RWPE1 (cell line): ENCODE measurements around the gene CTAG2.
"Not testable (repeated sequence)": the region's sequence is repeated elsewhere in the genome, so short reads cannot be mapped to it uniquely, and the experiment has no call there.

Experiments used
- CTCF ChIA-PET: fragments of 350-600 bp; sonication (Branson Sonifier 250); formaldehyde crosslinking; extraction: SDS; loops from one replicate; lab custom pipeline; 2021; lab: Yijun Ruan, JAX
- POLR2A ChIA-PET: fragments of 400-600 bp; formaldehyde crosslinking; extraction: SDS; loops from one replicate; lab custom pipeline; 2020; ENCODE audit warnings: antibody characterized with exemption; ENCODE audit not compliant: low non-redundant PET; lab: Yijun Ruan, JAX
- DNase-seq: peaks from one replicate; pipeline ENCODE4 v3.0.0; 2012; ENCODE audit warnings: low spot score
- H3K27ac ChIP-seq: fragments of 450-650 bp; 2 replicates; pipeline ENCODE4 v1.5.1; 2017
- CTCF ChIP-seq: fragments of 450-650 bp; conservative IDR thresholded peaks from 2 replicates; pipeline ENCODE4 v1.5.1; 2017; ENCODE audit warnings: low read depth, mild to moderate bottlenecking

The CTAG2 gene

DNA sequence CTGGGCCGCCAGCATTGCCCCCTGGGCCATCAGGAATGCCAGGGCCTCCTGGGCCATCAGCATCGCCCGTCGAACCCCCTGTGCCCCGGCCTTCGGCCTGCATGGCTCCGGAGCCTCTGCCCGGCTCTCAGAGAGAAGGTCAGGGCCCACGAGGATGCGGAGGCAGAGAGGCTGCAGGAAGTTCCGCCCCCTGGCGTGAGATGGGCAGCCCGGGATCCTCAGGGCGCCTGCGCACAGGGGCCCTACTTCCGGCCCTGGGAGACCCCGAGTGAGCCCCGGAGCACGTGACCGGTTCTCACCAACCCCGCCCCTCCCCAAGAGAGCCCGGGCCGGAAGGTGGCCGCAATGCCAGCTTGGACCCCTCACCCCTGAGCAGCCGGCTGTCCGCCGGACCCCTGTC is at the start of gene CTAG2:
TSS of gene CTAG2 (minus strand) at position 167 of the 400 bp plus-strand sequence. CDS start at position 103, 64 bp downstream.
- DNase-seq, POLR2A ChIA-PET, H3K27ac ChIP-seq, CTCF ChIA-PET: not testable (repeated sequence)

DNA sequence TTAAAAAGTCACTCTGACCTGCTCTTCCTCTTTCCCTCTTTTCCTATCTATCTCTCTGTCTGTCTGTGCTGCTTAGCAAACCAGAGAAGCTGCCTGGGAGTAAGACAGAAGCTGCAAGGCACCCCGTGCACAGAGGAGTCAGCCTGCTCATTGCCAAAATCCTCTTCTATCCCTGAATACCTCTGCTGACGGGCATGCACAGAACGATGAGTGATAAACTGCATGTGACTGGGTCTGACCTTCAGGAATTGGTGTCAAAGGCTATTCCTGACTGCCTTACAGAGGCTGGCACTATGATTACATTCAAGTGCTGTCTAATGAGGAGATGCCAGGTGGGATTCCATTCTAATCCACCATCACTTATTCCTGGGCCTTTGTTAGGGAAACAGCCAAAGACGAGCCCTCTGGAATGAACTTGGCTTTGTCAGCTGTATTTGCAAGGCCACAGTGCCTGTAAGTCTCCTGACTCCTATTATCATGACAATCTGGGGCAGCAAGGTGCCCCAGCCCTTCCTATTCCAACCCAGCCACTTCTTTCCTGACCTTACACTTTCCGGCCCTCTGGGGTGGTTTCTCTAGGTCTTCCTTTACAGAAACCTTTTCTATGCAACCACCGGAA is 45.4 kb upstream of the CTAG2 start:
- no peak for TF ChIP-seq CTCF
- POLR2A ChIA-PET: no interaction called here
- CTCF ChIA-PET: no interaction called here
- DNase-seq: no peak
- H3K27ac ChIP-seq: no peak overlapping the region

DNA sequence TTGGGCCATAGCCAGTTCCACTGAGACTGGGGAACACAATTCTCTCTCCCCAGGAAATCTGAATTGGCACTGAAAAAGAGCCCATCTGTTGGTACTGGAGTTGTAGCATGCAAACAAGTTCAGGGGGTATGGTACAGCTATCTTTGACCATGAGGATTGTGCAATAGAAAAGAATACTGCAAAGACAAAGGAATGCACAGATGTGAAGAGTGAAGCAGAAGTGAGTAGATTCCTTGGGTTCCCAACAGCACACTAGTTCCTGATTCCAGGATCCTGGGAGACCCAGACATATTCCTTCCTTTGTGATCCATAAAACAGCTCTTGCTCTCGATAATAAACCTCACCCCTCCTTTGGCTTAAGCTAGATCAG is 43.3 kb upstream of the CTAG2 start:
- DNase-seq: no peak
- CTCF ChIA-PET: no interaction called here
- H3K27ac ChIP-seq: peak overlapping the region; percentile 85
- POLR2A ChIA-PET: no interaction called here
- TF ChIP-seq CTCF: no peak

GRCh38 chrX:154695911-154696675 is 42.7 kb upstream of the CTAG2 start:
- no peak for TF ChIP-seq CTCF
- ChIA-PET CTCF (no interaction called here), POLR2A (no interaction called here)
- peak; percentile 69 for DNase-seq
- H3K27ac ChIP-seq: peak overlapping the region; percentile 85

- ChIA-PET CTCF (no interaction called here), POLR2A (no interaction called here)
- DNase-seq: no peak
- no peak for TF ChIP-seq CTCF
- H3K27ac ChIP-seq: no peak overlapping the region
These were observed 40.0 kb upstream of the CTAG2 start for GRCh38 chrX:154693394-154693793.

DNA sequence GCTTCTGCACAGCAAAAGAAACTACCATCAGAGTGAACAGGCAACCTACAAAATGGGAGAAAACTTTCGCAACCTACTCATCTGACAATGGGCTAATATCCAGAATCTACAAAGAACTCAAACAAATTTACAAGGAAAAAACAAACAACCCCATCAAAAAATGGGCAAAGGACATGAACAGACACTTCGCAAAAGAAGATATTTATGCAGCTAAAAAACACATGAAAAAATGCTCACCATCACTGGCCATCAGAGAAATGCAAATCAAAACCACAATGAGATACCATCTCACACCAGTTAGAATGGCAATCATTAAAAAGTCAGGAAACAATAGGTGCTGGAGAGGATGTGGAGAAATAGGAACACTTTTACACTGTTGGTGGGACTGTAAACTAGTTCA is 37.1 kb upstream of the CTAG2 start:
- POLR2A ChIA-PET, H3K27ac ChIP-seq, CTCF ChIA-PET: not testable (repeated sequence)

DNA sequence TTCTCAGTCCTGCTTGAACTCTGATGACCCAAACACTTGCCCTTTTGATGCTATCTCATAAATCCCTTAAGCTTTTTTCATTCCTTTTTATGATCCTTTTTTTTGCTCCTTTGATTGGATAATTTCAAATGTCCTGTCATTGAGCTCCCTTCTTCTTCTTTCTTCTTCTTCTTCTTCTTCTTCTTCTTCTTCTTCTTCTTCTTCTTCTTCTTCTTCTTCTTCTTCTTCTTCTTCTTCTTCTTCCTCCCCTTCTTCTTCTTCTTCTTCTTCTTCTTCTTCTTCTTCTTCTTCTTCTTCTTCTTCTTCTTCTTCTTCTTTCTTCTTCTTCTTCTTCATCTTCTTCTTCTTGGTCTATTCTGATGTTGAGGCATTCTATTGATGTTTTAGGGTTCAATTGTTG is 18.7 kb upstream of the CTAG2 start:
- DNase-seq, CTCF ChIA-PET, POLR2A ChIA-PET, H3K27ac ChIP-seq: not testable (repeated sequence)

More for the DNA sequence above, 37.1 kb upstream of the CTAG2 start:
- DNase-seq: not testable (repeated sequence)

- CTCF ChIA-PET, POLR2A ChIA-PET: not testable (repeated sequence)
These were observed 17.5 kb upstream of the CTAG2 start for GRCh38 chrX:154670848-154671247.

More at GRCh38 chrX:154670848-154671247, 17.5 kb upstream of the CTAG2 start:
- DNase-seq, H3K27ac ChIP-seq: not testable (repeated sequence)
